GM12873 (cell line): ENCODE measurements around the gene KASH5.

ENCODE experiments used
- TF ChIP-seq, protein P1 (sequence below): IDR thresholded peaks from 2 replicates; pipeline ENCODE4 v1.5.1; 2012; ENCODE audit warnings: low read depth, mild to moderate bottlenecking, moderate library complexity, low read length, control low read depth; ENCODE audit not compliant: insufficient read depth; ENCODE audit errors: missing control alignments

Gene KASH5

DNA sequence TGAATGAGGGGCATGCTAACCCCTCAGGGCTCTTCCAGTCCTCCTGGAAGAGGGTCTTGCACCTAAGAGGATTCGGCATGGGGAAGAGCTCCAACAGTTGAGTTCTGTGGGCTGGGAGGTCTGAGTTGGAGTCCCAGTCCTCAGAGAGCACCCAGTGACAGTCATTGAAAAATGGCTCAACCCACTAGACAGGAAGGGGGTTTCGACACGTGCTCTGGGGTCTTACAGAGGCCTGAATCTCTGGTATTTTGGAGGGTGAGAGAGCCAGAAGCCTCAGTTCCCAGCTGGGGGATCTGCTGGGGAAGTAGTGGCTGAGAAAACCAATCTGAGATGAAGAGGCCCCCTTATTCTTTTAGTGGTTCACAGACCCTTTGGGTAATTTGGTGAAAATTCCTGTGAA, 26.2 kb downstream of the KASH5 start:
- TF ChIP-seq, protein P1, sequence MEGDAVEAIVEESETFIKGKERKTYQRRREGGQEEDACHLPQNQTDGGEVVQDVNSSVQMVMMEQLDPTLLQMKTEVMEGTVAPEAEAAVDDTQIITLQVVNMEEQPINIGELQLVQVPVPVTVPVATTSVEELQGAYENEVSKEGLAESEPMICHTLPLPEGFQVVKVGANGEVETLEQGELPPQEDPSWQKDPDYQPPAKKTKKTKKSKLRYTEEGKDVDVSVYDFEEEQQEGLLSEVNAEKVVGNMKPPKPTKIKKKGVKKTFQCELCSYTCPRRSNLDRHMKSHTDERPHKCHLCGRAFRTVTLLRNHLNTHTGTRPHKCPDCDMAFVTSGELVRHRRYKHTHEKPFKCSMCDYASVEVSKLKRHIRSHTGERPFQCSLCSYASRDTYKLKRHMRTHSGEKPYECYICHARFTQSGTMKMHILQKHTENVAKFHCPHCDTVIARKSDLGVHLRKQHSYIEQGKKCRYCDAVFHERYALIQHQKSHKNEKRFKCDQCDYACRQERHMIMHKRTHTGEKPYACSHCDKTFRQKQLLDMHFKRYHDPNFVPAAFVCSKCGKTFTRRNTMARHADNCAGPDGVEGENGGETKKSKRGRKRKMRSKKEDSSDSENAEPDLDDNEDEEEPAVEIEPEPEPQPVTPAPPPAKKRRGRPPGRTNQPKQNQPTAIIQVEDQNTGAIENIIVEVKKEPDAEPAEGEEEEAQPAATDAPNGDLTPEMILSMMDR: no peak

DNA sequence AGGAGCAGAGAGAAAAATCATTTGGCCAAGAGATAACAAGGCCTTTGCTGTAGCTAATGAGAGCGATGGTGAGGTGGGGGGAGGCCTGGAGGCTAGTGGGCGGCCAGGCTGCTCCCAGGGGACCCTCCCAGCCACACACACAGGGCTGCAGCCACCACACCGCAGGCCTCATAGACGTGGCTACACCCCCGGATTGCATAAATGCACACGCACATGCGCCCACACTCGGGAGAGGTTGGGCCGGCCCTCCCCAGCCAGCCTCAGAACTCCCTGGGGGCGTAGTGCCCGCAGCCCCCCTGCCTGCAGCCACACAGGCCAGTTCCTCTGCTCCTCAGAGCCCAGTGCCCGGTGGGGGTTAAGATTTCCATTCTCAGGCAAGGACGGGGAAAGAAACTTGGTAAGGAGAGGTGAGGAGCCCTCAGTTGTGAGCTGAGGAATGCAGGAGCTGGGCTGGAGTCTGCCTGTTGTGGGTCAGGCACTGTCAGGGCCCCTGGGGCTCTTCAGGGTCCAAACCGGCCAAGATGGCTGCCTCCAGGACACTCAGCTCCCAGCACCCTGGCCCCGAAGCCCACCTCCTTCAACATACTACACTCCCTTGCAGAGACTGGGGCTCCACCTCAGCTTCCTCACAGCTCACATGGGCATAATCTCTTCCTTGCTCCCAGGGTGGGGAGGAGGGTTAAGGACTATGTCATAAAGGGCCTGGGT, 27.2 kb downstream of the KASH5 start:
- TF ChIP-seq, protein P1: no peak

DNA sequence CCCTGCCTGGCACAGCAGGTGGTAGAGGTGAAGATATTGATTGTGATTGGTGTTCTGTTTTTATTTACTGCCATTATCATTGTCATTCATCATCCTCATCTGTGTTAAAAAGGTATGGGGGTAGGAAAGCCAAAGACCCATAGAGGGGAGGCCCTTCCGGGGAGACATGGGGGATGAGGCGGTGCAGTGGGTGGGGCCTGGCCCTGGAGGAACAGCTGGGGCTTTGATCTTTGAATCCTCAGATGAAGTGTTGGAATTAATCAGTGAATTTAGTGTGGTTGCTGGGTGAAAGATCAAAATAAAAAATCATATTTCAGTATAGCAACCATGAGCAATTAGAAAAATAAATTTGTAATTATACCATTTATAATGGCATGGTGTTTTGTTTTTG, 27.8 kb downstream of the KASH5 start:
- TF ChIP-seq, protein P1: no peak

DNA sequence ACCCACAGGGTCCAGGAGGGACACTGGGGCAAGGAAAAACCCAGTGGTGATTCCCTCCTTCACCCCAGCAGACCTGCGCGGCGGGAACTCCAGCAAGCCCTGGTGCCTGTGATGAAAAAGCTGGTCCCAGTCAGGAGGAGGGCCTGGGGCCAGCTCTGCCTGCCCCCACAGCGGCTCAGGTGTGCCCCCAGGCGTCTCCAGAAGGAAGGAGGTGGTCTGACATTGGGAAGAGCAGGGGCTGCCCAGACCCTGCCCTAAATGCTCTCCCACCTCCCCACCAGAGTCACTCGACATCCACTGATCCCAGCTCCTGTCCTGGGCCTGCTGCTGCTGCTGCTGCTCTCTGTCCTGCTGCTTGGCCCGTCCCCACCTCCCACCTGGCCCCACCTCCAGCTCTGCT, 29.0 kb downstream of the KASH5 start:
- TF ChIP-seq, protein P1: no peak

DNA sequence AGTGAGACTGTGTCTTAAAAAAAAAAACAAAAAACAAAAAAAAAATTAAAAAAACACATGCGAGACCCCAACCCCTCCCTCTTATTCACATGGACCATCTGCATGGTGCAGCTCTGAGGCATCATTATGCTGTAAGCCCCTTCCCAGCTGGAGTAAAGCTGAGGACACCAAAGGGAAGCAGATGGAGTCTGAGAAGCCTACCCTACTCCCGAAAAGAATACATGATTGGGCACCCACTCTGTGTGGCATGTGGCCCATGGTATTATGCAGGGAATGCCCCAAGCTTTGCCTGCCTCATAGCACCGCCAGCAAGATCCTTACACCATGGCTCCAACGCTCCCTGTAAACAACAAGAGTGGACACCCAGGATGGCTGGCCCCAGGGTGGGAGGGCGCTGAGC, 30.5 kb downstream of the KASH5 start:
- TF ChIP-seq, protein P1: no peak

DNA sequence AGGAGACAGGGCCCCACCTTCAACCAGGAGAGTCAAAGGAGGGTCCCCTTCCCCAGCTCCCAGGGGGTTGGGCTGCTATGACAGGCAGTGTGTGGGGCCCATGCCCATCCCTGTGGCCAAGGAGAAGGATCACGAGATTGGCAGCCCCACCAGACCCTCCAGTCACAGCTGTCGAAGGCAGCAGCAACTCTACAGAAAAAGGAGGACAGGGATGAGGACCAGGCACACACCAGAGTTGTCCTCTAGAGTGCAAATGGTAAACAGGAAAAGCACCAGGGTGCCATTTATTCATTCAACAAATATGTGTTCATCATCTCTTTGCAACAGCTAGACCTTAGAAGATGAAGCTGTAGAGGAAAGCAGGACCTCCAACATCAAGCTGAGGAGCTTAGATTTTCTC, 31.1 kb downstream of the KASH5 start:
- TF ChIP-seq, protein P1: no peak

DNA sequence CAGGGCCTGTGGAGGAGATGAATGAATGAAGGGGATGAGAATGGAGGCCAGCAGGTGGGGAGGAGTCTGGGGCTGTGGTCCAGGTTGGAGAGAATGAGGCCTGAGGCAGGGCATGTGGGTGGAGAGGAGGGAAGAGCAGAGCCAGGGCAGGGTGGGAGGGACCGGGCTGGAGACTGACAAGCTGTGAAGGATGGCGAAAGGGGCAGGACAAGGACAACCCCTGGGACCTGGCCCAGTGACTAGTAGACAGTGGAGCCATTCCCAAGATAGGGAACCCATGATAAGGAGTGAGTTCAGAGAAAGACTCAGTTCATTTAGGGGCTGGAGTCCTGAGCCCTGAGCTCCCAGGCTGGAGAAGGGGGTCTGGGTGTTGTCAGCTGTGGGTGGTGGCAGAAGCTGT, 32.2 kb downstream of the KASH5 start:
- TF ChIP-seq, protein P1: no peak
